ENCODE data around the gene CDH4. TPM values are rescaled to one million over a fixed set of nuclear protein-coding genes. Genes with fewer than 3 reads are reported as not detected.

CDH4 gene
- total RNA-seq, 1 experiment from 2014 or later, result not detected

GRCh38 chr20:61576372-61576771, 324.3 kb downstream of the CDH4 start:
- CTCF ChIA-PET, result no interaction called here
- no TSS peak for BruUV-seq (replicated peaks)
- no peaks in the 10 kb centered on the region for H4K20me1 ChIP-seq (ENCODE audit: insufficient read depth)

GRCh38 chr20:61577065-61577464, 325.0 kb downstream of the CDH4 start:
- no peaks in the 10 kb centered on the region for H3K79me2 ChIP-seq (ENCODE audit: low read depth)
- peaks cover under 1% of the 10 kb centered on the region; the same call in 1 of the 2 replicates for H4K20me1 ChIP-seq (ENCODE audit: insufficient read depth)
- intact Hi-C loops (cut with micrococcal nuclease; ENCODE audit: unreplicated experiment), result no loop called here
- POLR2A ChIA-PET (ENCODE audit: unreplicated experiment), result no interaction called here
- no peaks in the 10 kb centered on the region for H3K9me2 ChIP-seq (ENCODE audit: insufficient read depth)
- TF ChIP-seq CTCF (conservative IDR thresholded peaks at IDR 0.05) (no peak), EZH2 (IDR thresholded peaks at IDR 0.05; ENCODE audit: low read depth) (no peak)
- no peaks in the 10 kb centered on the region for H3K36me3 ChIP-seq (ENCODE audit: low read depth)
- no peaks in the 10 kb centered on the region for H3F3A ChIP-seq (ENCODE audit: insufficient read depth, low read depth)
- H3K27me3 ChIP-seq (ENCODE audit: insufficient read depth, low read depth), result peaks cover 79% of the 10 kb centered on the region
- DNase-seq, result no peak
- H2AFZ ChIP-seq, result no peak overlapping the region
- no peaks in the 10 kb centered on the region for H3K9me3 ChIP-seq (ENCODE audit: insufficient read depth, low read depth)
- H3K27ac ChIP-seq, result no peak overlapping the region
- H3K4me3 ChIP-seq, result no peak overlapping the region
- no peak overlapping the region for H3K4me2 ChIP-seq
- BruUV-seq (replicated peaks), result no TSS peak
- no peaks in the 10 kb centered on the region for H3K4me1 ChIP-seq (replicated peaks; ENCODE audit: insufficient read depth)
- CTCF ChIA-PET, result no interaction called here

More at GRCh38 chr20:61576372-61576771, 324.3 kb downstream of the CDH4 start:
- Histone ChIP-seq H3K4me1 (replicated peaks; ENCODE audit: insufficient read depth) (no peaks in the 10 kb centered on the region), H3K27ac (no peak overlapping the region), H3K79me2 (ENCODE audit: low read depth) (no peaks in the 10 kb centered on the region), H3K4me2 (no peak overlapping the region), H3F3A (ENCODE audit: insufficient read depth, low read depth) (no peaks in the 10 kb centered on the region), H3K27me3 (ENCODE audit: insufficient read depth, low read depth) (peaks cover 77% of the 10 kb centered on the region), H3K36me3 (ENCODE audit: low read depth) (no peaks in the 10 kb centered on the region), H3K9me3 (ENCODE audit: insufficient read depth, low read depth) (no peaks in the 10 kb centered on the region), H3K4me3 (no peak overlapping the region), H3K9me2 (ENCODE audit: insufficient read depth) (no peaks in the 10 kb centered on the region), H2AFZ (no peak overlapping the region)
- no peak for DNase-seq
- POLR2A ChIA-PET (ENCODE audit: unreplicated experiment), result no interaction called here
- intact Hi-C loops (cut with micrococcal nuclease; ENCODE audit: unreplicated experiment), result no loop called here
- TF ChIP-seq EZH2 (IDR thresholded peaks at IDR 0.05; ENCODE audit: low read depth), result no peak
- no peak for TF ChIP-seq CTCF (conservative IDR thresholded peaks at IDR 0.05)

GRCh38 chr20:61579908-61580307, 327.8 kb downstream of the CDH4 start:
- Histone ChIP-seq H2AFZ (no peak overlapping the region), H3K27me3 (ENCODE audit: insufficient read depth, low read depth) (peaks cover 94% of the 10 kb centered on the region), H3K36me3 (ENCODE audit: low read depth) (no peaks in the 10 kb centered on the region), H3K9me3 (ENCODE audit: insufficient read depth, low read depth) (no peaks in the 10 kb centered on the region), H3K4me1 (replicated peaks; ENCODE audit: insufficient read depth) (no peaks in the 10 kb centered on the region), H3K79me2 (ENCODE audit: low read depth) (no peaks in the 10 kb centered on the region), H3K27ac (no peak overlapping the region), H3F3A (ENCODE audit: insufficient read depth, low read depth) (no peaks in the 10 kb centered on the region), H3K4me3 (no peak overlapping the region), H4K20me1 (ENCODE audit: insufficient read depth) (peaks cover 4% of the 10 kb centered on the region; the same call in 1 of the 2 replicates), H3K4me2 (no peak overlapping the region), H3K9me2 (ENCODE audit: insufficient read depth) (no peaks in the 10 kb centered on the region)
- CTCF ChIA-PET, result no interaction called here
- no peak for DNase-seq
- TF ChIP-seq EZH2 (IDR thresholded peaks at IDR 0.05; ENCODE audit: low read depth) (no peak), CTCF (conservative IDR thresholded peaks at IDR 0.05) (no peak)
- POLR2A ChIA-PET (ENCODE audit: unreplicated experiment), result no interaction called here
- no TSS peak for BruUV-seq (replicated peaks)
- intact Hi-C loops (cut with micrococcal nuclease; ENCODE audit: unreplicated experiment), result no loop called here
